ENCODE measurements around the gene RNF150. TPM values are rescaled to one million over a fixed set of nuclear protein-coding genes. Genes with fewer than 3 reads are reported as not detected.

The RNF150 gene
- total and polyA plus RNA-seq, 8 donors = 0.31 to 88.1 (median 8.3) TPM

- WGBS, 5 donors = 66 to 79% (median 77%) methylated on average over 3 of the region's 3 CpGs
- intact Hi-C loops (cut with DNase I; ENCODE audit: low total_unique reads) = no loop called here
- H3K4me1 ChIP-seq = peaks cover 0 to 17% (median 0%) of the 10 kb centered on the region in 4 donors
- H3K9me3 ChIP-seq = no peaks in the 10 kb centered on the region
- no peak overlapping the region for H3K27ac ChIP-seq
- TF ChIP-seq POLR2A (IDR thresholded peaks at IDR 0.05) (no peak), POLR2AphosphoS5 (IDR thresholded peaks at IDR 0.05) (no peak), EP300 (IDR thresholded peaks at IDR 0.05) (no peak), CTCF (IDR thresholded peaks at IDR 0.05) (no peak)
- no peaks in the 10 kb centered on the region for H3K36me3 ChIP-seq
- H3K4me3 ChIP-seq = no peak overlapping the region
- no peaks in the 10 kb centered on the region for H3K27me3 ChIP-seq
- DNase-seq = no peak
Measured at GRCh38 chr4:140969296-140969695, 164.0 kb downstream of the RNF150 start.

- no peak for TF ChIP-seq POLR2A (IDR thresholded peaks at IDR 0.05)
Measured at GRCh38 chr4:140968371-140968770, 164.9 kb downstream of the RNF150 start.

GRCh38 chr4:140963883-140964282 is 169.4 kb downstream of the RNF150 start:
- no peak for DNase-seq
- H3K4me3 ChIP-seq = no peak overlapping the region
- H3K9me3 ChIP-seq = no peaks in the 10 kb centered on the region
- TF ChIP-seq POLR2AphosphoS5 (IDR thresholded peaks at IDR 0.05) = no peak
- intact Hi-C loops (cut with DNase I; ENCODE audit: low total_unique reads) = no loop called here
- H3K27ac ChIP-seq = no peak overlapping the region
- no peaks in the 10 kb centered on the region for H3K36me3 ChIP-seq
- no peaks in the 10 kb centered on the region for H3K4me1 ChIP-seq
- 84 to 100% (median 93%) methylated on average over 1 of the region's 1 CpG for WGBS, 5 donors
- no peaks in the 10 kb centered on the region for H3K27me3 ChIP-seq

More at GRCh38 chr4:140968371-140968770, 164.9 kb downstream of the RNF150 start:
- Histone ChIP-seq H3K9me3 (no peaks in the 10 kb centered on the region), H3K27me3 (no peaks in the 10 kb centered on the region), H3K36me3 (no peaks in the 10 kb centered on the region), H3K27ac (no peak overlapping the region), H3K4me3 (no peak overlapping the region), H3K4me1 (peaks cover 0 to 17% (median 0%) of the 10 kb centered on the region in 4 donors)
- no peak for DNase-seq
- intact Hi-C loops (cut with DNase I; ENCODE audit: low total_unique reads) = no loop called here
- WGBS, 5 donors = 53 to 93% (median 80%) methylated on average over 3 of the region's 3 CpGs

GRCh38 chr4:140955641-140956040 is 177.6 kb downstream of the RNF150 start:
- Histone ChIP-seq H3K4me3 (no peak overlapping the region), H3K4me1 (peaks cover 0 to 17% (median 0%) of the 10 kb centered on the region in 4 donors), H3K27ac (peak overlapping the region in 2 of 5 donors; percentile 13 to 47), H3K27me3 (no peaks in the 10 kb centered on the region), H3K9me3 (peaks cover 0 to 5% (median 0%) of the 10 kb centered on the region in 4 donors), H3K36me3 (no peaks in the 10 kb centered on the region)
- 23 to 64% (median 41%) methylated on average over 1 of the region's 1 CpG for WGBS, 5 donors
- intact Hi-C loops (cut with DNase I; ENCODE audit: low total_unique reads) = no loop called here
- no peak for TF ChIP-seq CTCF (IDR thresholded peaks at IDR 0.05)
- TF ChIP-seq EP300 (IDR thresholded peaks at IDR 0.05) = no peak
- no peak for TF ChIP-seq POLR2A (IDR thresholded peaks at IDR 0.05)
- no peak for TF ChIP-seq POLR2AphosphoS5 (IDR thresholded peaks at IDR 0.05)
- peak in 1 of 2 donors; percentile 42 for DNase-seq

- DNase-seq = no peak
- TF ChIP-seq CTCF (IDR thresholded peaks at IDR 0.05) (no peak), POLR2A (IDR thresholded peaks at IDR 0.05) (no peak), EP300 (IDR thresholded peaks at IDR 0.05) (no peak), POLR2AphosphoS5 (IDR thresholded peaks at IDR 0.05) (no peak)
- no peak overlapping the region for H3K4me3 ChIP-seq
- peaks cover 0 to 17% (median 0%) of the 10 kb centered on the region in 4 donors for H3K4me1 ChIP-seq
- 81 to 95% (median 85%) methylated on average over 3 of the region's 3 CpGs for WGBS, 5 donors
- intact Hi-C loops (cut with DNase I; ENCODE audit: low total_unique reads) = no loop called here
- H3K27me3 ChIP-seq = no peaks in the 10 kb centered on the region
- H3K36me3 ChIP-seq = no peaks in the 10 kb centered on the region
- H3K9me3 ChIP-seq = peaks cover 0 to 5% (median 0%) of the 10 kb centered on the region in 4 donors
- no peak overlapping the region for H3K27ac ChIP-seq
Measured at GRCh38 chr4:140952717-140953116, 180.6 kb downstream of the RNF150 start.

Measured in stomach (tissue), 9 donors.